Measurements from ENCODE around the gene ANKRD11.
A peak's percentile ranks its signal among the peaks of the same experiment; 100 is the strongest.

ANKRD11 gene

GRCh38 chr16:89344458-89344834, 145.9 kb downstream of the ANKRD11 start:
- H3K4me3 ChIP-seq (ENCODE audit: low read depth in 1 of 2, low read length in 2 of 2): no peak overlapping the region
- no peaks in the 10 kb centered on the region for H3K9me3 ChIP-seq (ENCODE audit: control insufficient read depth in 1 of 2, low read length in 2 of 2)
- H3K27me3 ChIP-seq (ENCODE audit: low read depth, low read length): no peaks in the 10 kb centered on the region
- no peak overlapping the region for H3K27ac ChIP-seq (ENCODE audit: low read length)
- no peaks in the 10 kb centered on the region for H3K36me3 ChIP-seq (ENCODE audit: control insufficient read depth in 1 of 2, insufficient read depth in 2 of 2, low read length in 2 of 2)
- H3K4me1 ChIP-seq (ENCODE audit: control insufficient read depth in 1 of 2, insufficient read depth in 2 of 2, low read length in 2 of 2): peaks cover 0 to 39% of the 10 kb centered on the region in 2 donors

- H3K4me3 ChIP-seq (ENCODE audit: low read depth in 1 of 2, low read length in 2 of 2): no peak overlapping the region
- H3K27ac ChIP-seq (ENCODE audit: low read length): no peak overlapping the region
- H3K4me1 ChIP-seq (ENCODE audit: control insufficient read depth in 1 of 2, insufficient read depth in 2 of 2, low read length in 2 of 2): peaks cover 4 to 44% of the 10 kb centered on the region in 2 donors
- no peaks in the 10 kb centered on the region for H3K9me3 ChIP-seq (ENCODE audit: control insufficient read depth in 1 of 2, low read length in 2 of 2)
- H3K36me3 ChIP-seq (ENCODE audit: control insufficient read depth in 1 of 2, insufficient read depth in 2 of 2, low read length in 2 of 2): no peaks in the 10 kb centered on the region
- no peaks in the 10 kb centered on the region for H3K27me3 ChIP-seq (ENCODE audit: low read depth, low read length)
These were observed 146.6 kb downstream of the ANKRD11 start for GRCh38 chr16:89343501-89344457.

GRCh38 chr16:89341697-89342694, 148.4 kb downstream of the ANKRD11 start:
- H3K9me3 ChIP-seq (ENCODE audit: control insufficient read depth in 1 of 2, low read length in 2 of 2): no peaks in the 10 kb centered on the region
- H3K4me3 ChIP-seq (ENCODE audit: low read depth in 1 of 2, low read length in 2 of 2): no peak overlapping the region
- no peaks in the 10 kb centered on the region for H3K27me3 ChIP-seq (ENCODE audit: low read depth, low read length)
- no peak overlapping the region for H3K27ac ChIP-seq (ENCODE audit: low read length)
- H3K4me1 ChIP-seq (ENCODE audit: control insufficient read depth in 1 of 2, insufficient read depth in 2 of 2, low read length in 2 of 2): peaks cover 4 to 44% of the 10 kb centered on the region in 2 donors
- H3K36me3 ChIP-seq (ENCODE audit: control insufficient read depth in 1 of 2, insufficient read depth in 2 of 2, low read length in 2 of 2): no peaks in the 10 kb centered on the region

- no peak overlapping the region for H3K4me3 ChIP-seq (ENCODE audit: low read depth in 1 of 2, low read length in 2 of 2)
- no peaks in the 10 kb centered on the region for H3K36me3 ChIP-seq (ENCODE audit: control insufficient read depth in 1 of 2, insufficient read depth in 2 of 2, low read length in 2 of 2)
- H3K27ac ChIP-seq (ENCODE audit: low read length): no peak overlapping the region
- H3K27me3 ChIP-seq (ENCODE audit: low read depth, low read length): no peaks in the 10 kb centered on the region
- no peaks in the 10 kb centered on the region for H3K9me3 ChIP-seq (ENCODE audit: control insufficient read depth in 1 of 2, low read length in 2 of 2)
- H3K4me1 ChIP-seq (ENCODE audit: control insufficient read depth in 1 of 2, insufficient read depth in 2 of 2, low read length in 2 of 2): peaks cover 4 to 44% of the 10 kb centered on the region in 2 donors
These were observed 149.1 kb downstream of the ANKRD11 start for GRCh38 chr16:89341279-89341678.

- no peaks in the 10 kb centered on the region for H3K9me3 ChIP-seq (ENCODE audit: control insufficient read depth in 1 of 2, low read length in 2 of 2)
- no peak overlapping the region for H3K27ac ChIP-seq (ENCODE audit: low read length)
- H3K36me3 ChIP-seq (ENCODE audit: control insufficient read depth in 1 of 2, insufficient read depth in 2 of 2, low read length in 2 of 2): no peaks in the 10 kb centered on the region
- no peak overlapping the region for H3K4me3 ChIP-seq (ENCODE audit: low read depth in 1 of 2, low read length in 2 of 2)
- no peaks in the 10 kb centered on the region for H3K27me3 ChIP-seq (ENCODE audit: low read depth, low read length)
- peaks cover 10 to 40% of the 10 kb centered on the region in 2 donors for H3K4me1 ChIP-seq (ENCODE audit: control insufficient read depth in 1 of 2, insufficient read depth in 2 of 2, low read length in 2 of 2)
These were observed 151.5 kb downstream of the ANKRD11 start for GRCh38 chr16:89338863-89339262.

- H3K36me3 ChIP-seq (ENCODE audit: control insufficient read depth in 1 of 2, insufficient read depth in 2 of 2, low read length in 2 of 2): no peaks in the 10 kb centered on the region
- H3K27me3 ChIP-seq (ENCODE audit: low read depth, low read length): no peaks in the 10 kb centered on the region
- no peak overlapping the region for H3K27ac ChIP-seq (ENCODE audit: low read length)
- H3K9me3 ChIP-seq (ENCODE audit: control insufficient read depth in 1 of 2, low read length in 2 of 2): no peaks in the 10 kb centered on the region
- H3K4me1 ChIP-seq (ENCODE audit: control insufficient read depth in 1 of 2, insufficient read depth in 2 of 2, low read length in 2 of 2): peaks cover 14 to 43% of the 10 kb centered on the region in 2 donors
- no peak overlapping the region for H3K4me3 ChIP-seq (ENCODE audit: low read depth in 1 of 2, low read length in 2 of 2)
These were observed 152.4 kb downstream of the ANKRD11 start for GRCh38 chr16:89337965-89338364.

- peaks cover 14 to 46% of the 10 kb centered on the region in 2 donors for H3K4me1 ChIP-seq (ENCODE audit: control insufficient read depth in 1 of 2, insufficient read depth in 2 of 2, low read length in 2 of 2)
These were observed 154.4 kb downstream of the ANKRD11 start for GRCh38 chr16:89335803-89336485.

GRCh38 chr16:89334988-89335802, 155.2 kb downstream of the ANKRD11 start:
- Histone ChIP-seq H3K4me3 (ENCODE audit: low read depth in 1 of 2, low read length in 2 of 2) (no peak overlapping the region), H3K4me1 (ENCODE audit: control insufficient read depth in 1 of 2, insufficient read depth in 2 of 2, low read length in 2 of 2) (peaks cover 14 to 44% of the 10 kb centered on the region in 2 donors), H3K36me3 (ENCODE audit: control insufficient read depth in 1 of 2, insufficient read depth in 2 of 2, low read length in 2 of 2) (no peaks in the 10 kb centered on the region), H3K27ac (ENCODE audit: low read length) (no peak overlapping the region), H3K9me3 (ENCODE audit: control insufficient read depth in 1 of 2, low read length in 2 of 2) (no peaks in the 10 kb centered on the region), H3K27me3 (ENCODE audit: low read depth, low read length) (no peaks in the 10 kb centered on the region)

More at GRCh38 chr16:89335803-89336485, 154.4 kb downstream of the ANKRD11 start:
- Histone ChIP-seq H3K4me3 (ENCODE audit: low read depth in 1 of 2, low read length in 2 of 2) (no peak overlapping the region), H3K27ac (ENCODE audit: low read length) (no peak overlapping the region), H3K36me3 (ENCODE audit: control insufficient read depth in 1 of 2, insufficient read depth in 2 of 2, low read length in 2 of 2) (no peaks in the 10 kb centered on the region), H3K9me3 (ENCODE audit: control insufficient read depth in 1 of 2, low read length in 2 of 2) (no peaks in the 10 kb centered on the region), H3K27me3 (ENCODE audit: low read depth, low read length) (no peaks in the 10 kb centered on the region)

- no peaks in the 10 kb centered on the region for H3K36me3 ChIP-seq (ENCODE audit: control insufficient read depth in 1 of 2, insufficient read depth in 2 of 2, low read length in 2 of 2)
- no peaks in the 10 kb centered on the region for H3K9me3 ChIP-seq (ENCODE audit: control insufficient read depth in 1 of 2, low read length in 2 of 2)
- H3K27ac ChIP-seq (ENCODE audit: low read length): peak overlapping the region; percentile 20
- peaks cover 14 to 47% of the 10 kb centered on the region in 2 donors for H3K4me1 ChIP-seq (ENCODE audit: control insufficient read depth in 1 of 2, insufficient read depth in 2 of 2, low read length in 2 of 2)
- H3K27me3 ChIP-seq (ENCODE audit: low read depth, low read length): no peaks in the 10 kb centered on the region
- H3K4me3 ChIP-seq (ENCODE audit: low read depth in 1 of 2, low read length in 2 of 2): no peak overlapping the region
These were observed 155.9 kb downstream of the ANKRD11 start for GRCh38 chr16:89334461-89334860.

- Histone ChIP-seq H3K4me1 (ENCODE audit: control insufficient read depth in 1 of 2, insufficient read depth in 2 of 2, low read length in 2 of 2) (peaks cover 13 to 44% of the 10 kb centered on the region in 2 donors), H3K4me3 (ENCODE audit: low read depth in 1 of 2, low read length in 2 of 2) (no peak overlapping the region), H3K36me3 (ENCODE audit: control insufficient read depth in 1 of 2, insufficient read depth in 2 of 2, low read length in 2 of 2) (no peaks in the 10 kb centered on the region), H3K9me3 (ENCODE audit: control insufficient read depth in 1 of 2, low read length in 2 of 2) (no peaks in the 10 kb centered on the region), H3K27me3 (ENCODE audit: low read depth, low read length) (no peaks in the 10 kb centered on the region), H3K27ac (ENCODE audit: low read length) (peak overlapping the region; percentile 20)
These were observed 156.3 kb downstream of the ANKRD11 start for GRCh38 chr16:89334050-89334449.

Data from muscle layer of duodenum (tissue), 2 donors.